HG03558 (cell line): Measurements from ENCODE around the gene RPRD1B.
"Not testable (repeated sequence)": the region's sequence is repeated elsewhere in the genome, so short reads cannot be mapped to it uniquely, and the experiment has no call there.

Source experiments
- ATAC-seq: cut with Tn5 transposase; IDR thresholded peaks from one replicate; pipeline ENCODE4 v1.9.1; 2021; ENCODE audit warnings: moderate number of reproducible peaks; ENCODE audit not compliant: unreplicated experiment; ENCODE audit errors: extremely low read depth

The RPRD1B gene

GRCh38 chr20:38095017-38095686 is 61.6 kb downstream of the RPRD1B start:
- no peak for ATAC-seq

DNA sequence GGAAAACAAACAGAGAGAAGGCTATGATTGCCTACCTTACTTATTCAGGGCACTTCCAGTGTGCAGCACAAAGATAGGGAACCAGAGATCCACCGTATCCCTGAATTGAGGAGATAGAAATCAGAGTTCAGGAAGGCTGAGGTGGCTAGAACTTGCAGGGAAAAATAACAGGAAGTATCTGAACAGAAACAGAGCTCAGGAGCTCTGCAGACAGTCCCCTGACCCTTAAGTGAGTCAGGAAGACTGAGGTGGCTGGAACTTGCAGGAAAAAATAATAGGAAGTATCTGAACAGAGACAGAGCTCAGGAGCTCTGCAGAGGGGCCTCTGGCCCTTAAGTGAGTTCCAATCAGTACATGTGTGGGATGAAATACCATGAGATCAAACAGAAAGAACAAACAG is 65.4 kb downstream of the RPRD1B start:
- ATAC-seq, result no peak

DNA sequence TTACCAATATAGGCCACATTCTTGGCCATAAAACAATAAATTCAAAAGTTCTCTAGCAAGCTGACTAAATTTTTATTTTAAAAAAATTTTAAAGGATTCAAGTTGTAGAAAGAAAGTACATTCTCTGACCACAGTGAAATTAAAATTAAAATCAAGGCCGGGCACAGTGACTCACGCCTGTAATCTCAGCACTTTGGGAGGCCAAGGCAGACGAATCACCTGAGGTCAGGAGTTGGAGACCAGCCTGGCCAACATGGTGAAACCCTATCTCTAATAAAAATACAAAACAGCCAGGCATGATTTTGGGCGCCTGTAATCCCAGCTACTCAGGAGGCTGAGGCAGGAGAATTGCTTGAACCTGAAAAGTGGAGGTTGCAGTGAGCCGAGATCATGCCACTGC is 68.7 kb downstream of the RPRD1B start:
- not testable (repeated sequence) for ATAC-seq

- ATAC-seq, result no peak
These were observed 70.7 kb downstream of the RPRD1B start for GRCh38 chr20:38104285-38104684.

- no peak for ATAC-seq
These were observed 72.9 kb downstream of the RPRD1B start for GRCh38 chr20:38106461-38106860.

DNA sequence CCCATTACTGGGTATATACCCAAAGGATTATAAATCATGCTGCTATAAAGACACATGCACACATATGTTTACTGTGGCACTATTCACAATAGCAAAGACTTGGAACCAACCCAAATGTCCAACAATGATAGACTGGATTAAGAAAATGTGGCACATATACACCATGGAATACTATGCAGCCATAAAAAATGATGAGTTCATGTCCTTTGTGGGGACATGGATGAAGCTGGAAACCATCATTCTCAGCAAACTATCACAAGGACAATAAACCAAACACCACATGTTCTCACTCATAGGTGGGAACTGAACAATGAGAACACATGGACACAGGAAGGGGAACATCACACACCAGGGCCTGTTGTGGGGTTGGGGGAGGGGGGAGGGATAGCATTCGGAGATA is 73.8 kb downstream of the RPRD1B start:
- ATAC-seq, result not testable (repeated sequence)

- not testable (repeated sequence) for ATAC-seq
These were observed 74.4 kb downstream of the RPRD1B start for GRCh38 chr20:38107916-38108315.

DNA sequence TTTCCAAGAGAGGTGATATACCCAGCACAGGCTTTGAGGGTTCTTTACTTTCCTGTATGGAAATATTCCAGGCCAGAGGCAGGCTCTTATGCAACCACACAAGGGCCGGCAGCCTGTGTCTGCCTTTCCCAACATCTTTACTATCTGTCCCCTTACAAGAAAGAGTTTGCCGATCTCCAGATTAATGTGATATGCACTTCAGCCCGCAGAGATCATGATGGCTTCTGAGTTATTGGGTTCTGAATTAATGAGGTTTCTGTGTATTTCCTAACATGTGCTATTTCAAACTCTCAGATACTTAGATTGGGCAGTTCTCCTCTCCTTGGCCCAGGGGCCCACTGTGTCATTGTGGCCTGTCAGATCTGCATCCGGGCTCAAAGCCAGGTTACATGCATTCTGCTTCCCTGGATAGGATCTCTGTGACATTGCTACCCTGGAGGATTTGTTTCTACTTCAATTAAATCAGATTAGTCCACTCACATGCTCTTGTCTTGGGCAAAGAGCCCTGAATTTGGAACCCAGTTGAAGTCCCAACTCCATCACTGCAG is 75.0 kb downstream of the RPRD1B start:
- no peak for ATAC-seq

DNA sequence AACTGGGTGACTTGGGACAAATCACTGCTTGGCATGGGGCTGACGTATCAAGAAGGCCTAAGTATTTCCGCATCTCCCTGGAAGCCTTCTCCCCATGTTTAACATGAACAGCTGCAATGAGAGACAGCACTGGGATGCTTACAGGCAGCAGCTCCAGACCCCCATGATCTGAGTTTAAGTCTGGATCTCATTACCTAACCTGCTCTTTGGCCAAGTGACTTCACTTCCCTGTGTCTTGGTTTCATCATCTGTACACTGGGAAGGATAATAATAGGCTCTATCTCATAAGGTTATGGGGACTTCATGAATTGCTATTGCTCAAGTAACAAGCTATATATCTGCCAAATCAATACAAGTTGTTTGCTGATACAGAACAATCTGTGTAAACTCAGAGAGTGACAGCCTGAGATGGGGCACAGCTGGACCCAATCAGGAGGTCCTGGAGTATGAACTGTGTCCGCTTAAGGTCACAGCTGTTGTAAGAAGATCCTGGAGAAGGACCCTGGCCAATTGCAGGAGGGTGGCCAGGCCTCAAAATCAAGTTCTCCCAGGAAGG is 75.5 kb downstream of the RPRD1B start:
- no peak for ATAC-seq

- ATAC-seq, result no peak
These were observed 76.3 kb downstream of the RPRD1B start for GRCh38 chr20:38109591-38110524.

DNA sequence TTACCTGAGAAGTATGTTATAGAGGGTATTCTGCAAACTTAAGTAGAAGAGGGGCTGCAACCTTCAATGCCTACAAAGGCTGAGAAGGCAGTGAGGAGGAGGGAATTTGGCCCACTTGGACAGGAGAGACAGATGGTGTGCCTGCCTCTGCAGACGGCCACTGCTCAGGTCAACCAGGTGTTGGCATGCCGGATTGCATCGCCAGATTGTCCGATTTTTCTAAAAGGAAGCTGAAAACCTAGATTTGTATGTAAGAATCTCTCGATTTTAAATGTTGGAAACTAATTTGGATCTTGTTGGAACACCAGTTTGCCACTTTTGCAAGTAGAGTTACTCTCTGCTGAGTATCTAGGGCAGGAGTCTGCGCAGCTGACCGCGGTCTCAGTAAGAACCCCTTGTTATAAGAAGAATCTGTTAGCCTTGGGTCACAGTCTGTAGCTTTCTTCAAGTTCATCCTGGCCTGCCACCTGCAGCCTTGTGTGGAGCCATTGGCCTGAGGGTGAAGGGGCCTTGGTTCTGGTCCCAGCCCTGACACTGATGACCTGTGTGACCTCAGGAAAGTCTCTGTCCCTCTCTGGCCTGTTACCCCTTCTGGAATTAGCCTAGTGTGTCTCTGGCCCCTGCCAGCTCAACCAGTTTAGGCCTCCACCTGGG is 77.1 kb downstream of the RPRD1B start:
- ATAC-seq, result no peak

- ATAC-seq, result no peak
These were observed 78.1 kb downstream of the RPRD1B start for GRCh38 chr20:38111366-38112232.

DNA sequence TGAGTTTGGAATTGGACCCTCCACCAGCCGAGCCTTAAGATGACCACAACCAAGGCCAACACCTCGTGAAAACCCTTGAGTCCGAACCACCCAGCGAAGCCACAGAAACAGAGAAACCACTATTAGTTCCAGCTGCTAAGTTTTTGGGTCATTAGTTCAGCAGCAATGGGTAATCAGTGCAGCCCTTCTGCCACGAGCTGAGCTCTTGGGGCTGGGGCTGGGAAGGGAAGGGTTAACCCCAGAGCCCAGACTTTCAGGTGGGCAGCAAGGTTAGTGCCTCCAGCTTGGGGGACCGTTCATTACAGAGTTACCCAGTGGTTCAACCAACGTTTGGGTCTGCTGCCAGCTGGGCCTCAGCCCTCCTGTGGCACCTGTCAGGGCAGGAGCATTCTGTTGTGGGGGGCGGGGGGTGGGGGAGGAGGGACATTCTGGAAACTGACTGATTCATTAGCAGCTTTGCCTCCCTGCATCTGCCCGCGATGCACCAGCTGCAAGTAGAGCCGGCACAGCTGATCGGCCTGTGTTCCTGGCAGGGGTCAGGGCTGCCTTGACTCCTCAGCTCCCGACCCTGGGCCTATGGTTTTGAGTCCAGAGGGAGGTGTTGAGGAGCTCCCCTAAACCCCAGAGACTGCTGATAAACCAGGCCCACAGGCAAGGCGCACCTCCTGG is 78.8 kb downstream of the RPRD1B start:
- ATAC-seq, result no peak

- ATAC-seq, result no peak
These were observed 79.4 kb downstream of the RPRD1B start for GRCh38 chr20:38112930-38113294.

DNA sequence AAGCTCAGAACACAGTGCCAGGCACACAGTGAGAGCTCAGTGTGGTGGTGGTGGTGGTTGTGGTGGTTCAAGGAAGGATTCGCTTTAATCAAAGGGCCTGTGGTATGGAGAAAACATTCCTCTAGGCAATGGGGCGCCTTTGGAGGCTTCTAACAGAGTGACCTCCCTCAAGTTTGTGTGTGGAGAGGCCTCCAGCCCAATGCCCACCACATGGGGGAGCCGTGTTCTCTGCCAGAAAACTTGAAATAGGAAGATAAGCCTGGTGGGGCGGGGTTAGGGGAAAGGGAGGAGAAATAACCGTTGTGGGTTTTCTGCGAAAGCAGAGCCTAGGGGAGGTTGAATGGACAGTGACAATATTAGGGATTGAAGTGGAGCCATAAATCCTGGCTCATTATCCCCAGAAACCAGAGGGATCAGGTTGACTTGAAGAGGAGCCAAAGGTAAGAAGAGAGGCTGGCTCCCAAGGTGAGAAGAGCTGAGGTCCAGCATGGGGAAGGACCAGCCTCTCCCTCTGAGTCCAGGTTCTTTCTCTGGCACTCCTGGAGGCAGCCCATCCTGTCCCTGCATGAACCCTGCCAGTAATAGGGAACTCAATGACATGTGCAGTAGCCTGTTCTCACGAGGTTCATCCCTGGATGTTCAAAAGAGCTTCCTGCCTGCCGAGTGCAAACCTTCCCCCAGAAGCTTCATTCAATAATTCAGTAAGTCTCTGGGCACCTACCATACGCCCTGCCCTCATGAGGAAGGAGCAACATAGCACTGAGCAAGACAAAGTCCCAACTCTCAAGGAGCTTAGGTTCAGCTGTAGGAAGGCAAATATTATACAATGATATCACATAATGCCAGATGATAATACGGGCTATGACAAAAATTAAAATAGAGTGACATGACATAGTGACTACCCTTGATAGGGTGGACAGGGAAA is 80.1 kb downstream of the RPRD1B start:
- ATAC-seq, result no peak

GRCh38 chr20:38114353-38114791 is 80.8 kb downstream of the RPRD1B start:
- ATAC-seq, result no peak

DNA sequence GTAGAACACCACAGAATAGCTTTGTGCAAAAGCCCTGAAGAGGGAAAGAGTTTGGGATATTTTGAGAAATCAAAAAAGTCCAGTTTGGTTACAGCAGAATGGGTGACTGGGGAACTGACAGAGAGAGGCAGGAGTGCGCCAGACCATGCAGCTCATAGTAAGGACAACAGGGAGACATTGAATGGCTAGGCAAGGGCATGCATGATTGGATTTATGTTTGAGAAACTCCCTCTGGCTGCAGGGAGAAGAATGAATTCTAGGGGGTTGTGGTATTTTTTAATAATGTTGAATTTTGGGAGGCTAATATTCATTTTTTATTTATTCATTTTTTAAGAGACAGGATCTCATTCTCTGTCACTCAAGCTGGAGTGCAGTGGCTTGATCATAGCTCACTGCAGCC is 81.7 kb downstream of the RPRD1B start:
- ATAC-seq, result no peak

DNA sequence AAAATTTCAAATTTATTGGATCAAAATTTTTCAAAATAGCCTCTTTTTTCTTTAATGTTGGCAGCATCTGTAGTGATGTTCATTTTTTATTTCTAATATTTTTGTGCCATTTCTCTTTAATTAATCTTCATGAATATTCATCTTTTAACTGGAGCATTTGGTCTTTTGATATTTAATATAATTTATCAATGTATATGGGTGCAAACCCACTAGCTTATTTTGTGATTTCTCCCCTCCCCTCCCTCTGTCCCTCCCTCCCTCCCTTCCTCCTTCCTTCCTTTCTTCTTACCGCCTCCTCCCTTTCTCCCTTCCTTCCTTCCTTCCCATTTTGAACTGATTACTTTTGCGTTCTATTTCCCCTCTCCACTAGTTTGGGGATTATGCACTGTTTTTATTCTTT is 82.3 kb downstream of the RPRD1B start:
- ATAC-seq, result no peak
